Gastrocnemius medialis (tissue), 4 donors: ENCODE data around the gene SGPP2. TPM values are rescaled to one million over a fixed set of nuclear protein-coding genes. Genes with fewer than 3 reads are reported as not detected.

Source experiments
- ATAC-seq, 2 donors: fragments of 150-250 bp; one replicate each; pipeline ENCODE4 v1.9.1; 2016
- DNase-seq, 2 donors: peaks; one replicate each; pipeline ENCODE4 v3.0.0-alpha.2; 2019
- H3K27ac ChIP-seq, 4 donors: fragments of 200-600 bp; sonication (generic); 1 replicate in 1 of 4; 2 replicates in 3 of 4; pipeline ENCODE4 v1.5.1; 2016 to 2018; ENCODE audit warnings: mild to moderate bottlenecking in 2 of 4, moderate library complexity in 1 of 4
- H3K27me3 ChIP-seq, 3 donors: fragments of 200-600 bp; sonication (generic) in 2 of 3; 1 replicate in 1 of 3; 2 replicates in 2 of 3; pipeline versions ENCODE4 v1.5.1 to v1.6.0; 2016 to 2019; ENCODE audit warnings: mild to moderate bottlenecking in 1 of 3, moderate library complexity in 1 of 3
- H3K36me3 ChIP-seq, 2 donors: fragments of 200-600 bp; sonication (generic) in 1 of 2; one replicate each; pipeline ENCODE4 v1.5.1; 2017 to 2018
- H3K4me1 ChIP-seq, 2 donors: fragments of 200-600 bp; sonication (generic) in 1 of 2; one replicate each; pipeline ENCODE4 v1.5.1; 2016 to 2017; ENCODE audit warnings: mild to moderate bottlenecking in 2 of 2
- H3K4me3 ChIP-seq, 4 donors: fragments of 200-600 bp; sonication (generic) in 3 of 4; 1 replicate in 1 of 4; 2 replicates in 3 of 4; pipeline ENCODE4 v1.5.1; 2016 to 2019; ENCODE audit warnings: mild to moderate bottlenecking in 2 of 4
- H3K9me3 ChIP-seq, 3 donors: fragments of 200-600 bp; sonication (generic) in 2 of 3; 1 replicate in 1 of 3; 2 replicates in 2 of 3; pipeline ENCODE4 v1.5.1; 2016 to 2019
- CTCF ChIP-seq, 5 experiments: fragments of 450-650 bp in 3 of 5; fragments of 200-600 bp in 2 of 5; sonication (generic) in 2 of 5; IDR thresholded peaks in 4 of 5; conservative IDR thresholded peaks in 1 of 5; 1 replicate in 4 of 5; 2 replicates in 1 of 5; pipeline ENCODE4 v1.5.1; 2016 to 2019; ENCODE audit warnings: antibody characterized with exemption in 5 of 5, mild to moderate bottlenecking in 3 of 5, moderate library complexity in 3 of 5
- POLR2A ChIP-seq, 2 donors: fragments of 450-650 bp; IDR thresholded peaks; one replicate each; pipeline ENCODE4 v1.6.1; 2017; ENCODE audit warnings: antibody characterized with exemption in 2 of 2, mild to moderate bottlenecking in 2 of 2, moderate library complexity in 2 of 2
- in situ Hi-C, 4 donors: fragments of 200-750 bp; cut with MboI; loops; one replicate each; pipeline versions ENCODE4 v1.15.0 to v1.8.0; 2017; ENCODE audit warnings: low sequenced_read_pairs in 4 of 4
- intact Hi-C: fragments of 100-400 bp; cut with DNase I; formaldehyde crosslinking; loops from one replicate; pipeline ENCODE4 v1.15.1; 2023; ENCODE audit warnings: low total_unique reads
- total RNA-seq, 4 donors: library from RNA; depleted of rRNA; stranded (reverse); fragments of >200 nt; gene quantifications; one replicate each; pipeline versions ENCODE4 v1.1.0 to v1.2.3, GENCODE V29; 2016

SGPP2 gene
- total RNA-seq, 4 donors from 2014 or later: 0.17 to 0.59 (median 0.31) TPM; not detected in 1

GRCh38 chr2:222591661-222592060 is 167.3 kb downstream of the SGPP2 start:
- Histone ChIP-seq H3K36me3 (peaks cover 0 to 9% of the 10 kb centered on the region in 2 donors), H3K9me3 (no peaks in the 10 kb centered on the region), H3K4me3 (no peak overlapping the region), H3K27ac (no peak overlapping the region), H3K27me3 (no peaks in the 10 kb centered on the region), H3K4me1 (peaks cover 0 to 3% of the 10 kb centered on the region in 2 donors)
- intact Hi-C loops: no loop called here
- no peak for ATAC-seq
- TF ChIP-seq POLR2A (IDR thresholded peaks at IDR 0.05) (no peak), CTCF (IDR thresholded peaks at IDR 0.05 in 4 of 5, conservative IDR thresholded peaks at IDR 0.05 in 1 of 5) (no peak)
- DNase-seq: no peak
- in situ Hi-C loops: no loop called here

GRCh38 chr2:222592176-222592575 is 167.8 kb downstream of the SGPP2 start:
- H3K4me3 ChIP-seq: no peak overlapping the region
- DNase-seq: no peak
- peaks cover 0 to 3% of the 10 kb centered on the region in 2 donors for H3K4me1 ChIP-seq
- TF ChIP-seq POLR2A (IDR thresholded peaks at IDR 0.05) (no peak), CTCF (IDR thresholded peaks at IDR 0.05 in 4 of 5, conservative IDR thresholded peaks at IDR 0.05 in 1 of 5) (no peak)
- no peaks in the 10 kb centered on the region for H3K9me3 ChIP-seq
- no peak for ATAC-seq
- intact Hi-C loops (no loop called here), in situ Hi-C loops (no loop called here)
- no peak overlapping the region for H3K27ac ChIP-seq
- H3K36me3 ChIP-seq: peaks cover 0 to 9% of the 10 kb centered on the region in 2 donors
- no peaks in the 10 kb centered on the region for H3K27me3 ChIP-seq

GRCh38 chr2:222594679-222595078 is 170.3 kb downstream of the SGPP2 start:
- no peak for DNase-seq
- no peaks in the 10 kb centered on the region for H3K9me3 ChIP-seq
- no peaks in the 10 kb centered on the region for H3K27me3 ChIP-seq
- ATAC-seq: peak; percentile 88 to 90
- H3K27ac ChIP-seq: peak overlapping the region in 1 of 4 donors; percentile 18
- in situ Hi-C loops (no loop called here), intact Hi-C loops (no loop called here)
- TF ChIP-seq CTCF (IDR thresholded peaks at IDR 0.05 in 4 of 5, conservative IDR thresholded peaks at IDR 0.05 in 1 of 5) (no peak), POLR2A (IDR thresholded peaks at IDR 0.05) (no peak)
- H3K4me3 ChIP-seq: no peak overlapping the region
- peaks cover 0 to 3% of the 10 kb centered on the region in 2 donors for H3K4me1 ChIP-seq
- peaks cover 0 to 27% of the 10 kb centered on the region in 2 donors for H3K36me3 ChIP-seq

GRCh38 chr2:222595581-222595980 is 171.2 kb downstream of the SGPP2 start:
- H3K4me3 ChIP-seq: no peak overlapping the region
- H3K27me3 ChIP-seq: no peaks in the 10 kb centered on the region
- no peaks in the 10 kb centered on the region for H3K9me3 ChIP-seq
- H3K36me3 ChIP-seq: peaks cover 0 to 29% of the 10 kb centered on the region in 2 donors
- no peak overlapping the region for H3K27ac ChIP-seq
- TF ChIP-seq CTCF (IDR thresholded peaks at IDR 0.05 in 4 of 5, conservative IDR thresholded peaks at IDR 0.05 in 1 of 5) (no peak), POLR2A (IDR thresholded peaks at IDR 0.05) (no peak)
- DNase-seq (no peak), ATAC-seq (no peak)
- peaks cover 0 to 3% of the 10 kb centered on the region in 2 donors for H3K4me1 ChIP-seq
- in situ Hi-C loops (no loop called here), intact Hi-C loops (no loop called here)

GRCh38 chr2:222598611-222599010 is 174.3 kb downstream of the SGPP2 start:
- H3K27me3 ChIP-seq: no peaks in the 10 kb centered on the region
- DNase-seq (no peak), ATAC-seq (no peak)
- in situ Hi-C loops: no loop called here
- no peaks in the 10 kb centered on the region for H3K9me3 ChIP-seq
- H3K36me3 ChIP-seq: peaks cover 0 to 20% of the 10 kb centered on the region in 2 donors
- intact Hi-C loops: no loop called here
- peaks cover 0 to 3% of the 10 kb centered on the region in 2 donors for H3K4me1 ChIP-seq
- TF ChIP-seq POLR2A (IDR thresholded peaks at IDR 0.05) (no peak), CTCF (IDR thresholded peaks at IDR 0.05 in 4 of 5, conservative IDR thresholded peaks at IDR 0.05 in 1 of 5) (no peak)
- H3K27ac ChIP-seq: no peak overlapping the region
- H3K4me3 ChIP-seq: no peak overlapping the region
